ENCODE data around the gene HIRIP3.

Gene HIRIP3

DNA sequence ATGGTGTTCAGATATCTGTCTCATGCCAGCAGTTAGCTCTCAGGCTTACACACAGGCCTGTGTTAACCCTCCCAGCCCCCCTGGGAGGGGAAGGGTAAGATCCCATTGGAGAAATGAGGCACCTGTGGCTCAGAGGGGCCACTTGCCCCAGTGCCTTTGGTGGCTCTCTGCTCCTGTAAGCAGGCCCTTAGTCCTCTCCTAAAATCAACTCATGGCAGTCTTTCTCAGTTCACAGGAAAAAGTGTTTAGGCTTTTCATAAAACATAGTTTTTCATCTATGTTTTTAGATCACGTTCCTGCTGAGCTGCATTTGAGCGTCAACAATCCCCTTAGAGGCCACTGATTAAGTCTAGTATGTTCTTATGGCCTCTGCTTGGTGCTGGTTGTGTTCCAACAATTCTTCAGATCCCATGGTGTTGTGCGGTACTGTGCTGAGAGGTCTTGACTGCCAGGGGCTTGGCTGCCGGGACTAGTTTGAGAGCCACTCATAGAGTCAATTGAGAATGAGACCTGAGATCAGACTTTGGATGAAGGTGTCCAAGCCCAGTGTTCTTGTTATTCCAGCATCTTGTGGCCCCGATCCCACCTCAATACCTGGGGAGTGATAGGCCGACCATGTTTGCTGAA lies 11.2 kb downstream of the HIRIP3 start:
- peaks cover 10% of the 10 kb centered on the region; the same call in 1 of the 2 replicates for H3K36me3 ChIP-seq (replicated peaks; ENCODE audit: insufficient read depth, low read length)
- no peaks in the 10 kb centered on the region for H4K20me1 ChIP-seq (ENCODE audit: insufficient read depth, low read length)
- H3K9me3 ChIP-seq (replicated peaks; ENCODE audit: insufficient read depth, low read length) = no peaks in the 10 kb centered on the region
- H3K27ac ChIP-seq (ENCODE audit: low read length) = no peak overlapping the region
- no peaks in the 10 kb centered on the region for H3K27me3 ChIP-seq (replicated peaks; ENCODE audit: insufficient read depth, low read length)
- TF ChIP-seq EZH2phosphoT487 (IDR thresholded peaks at IDR 0.05; ENCODE audit: low read length) (no peak), EZH2 (optimal IDR thresholded peaks at IDR 0.05; ENCODE audit: low read depth, low read length) (no peak)
- TF ChIP-seq, protein P1, sequence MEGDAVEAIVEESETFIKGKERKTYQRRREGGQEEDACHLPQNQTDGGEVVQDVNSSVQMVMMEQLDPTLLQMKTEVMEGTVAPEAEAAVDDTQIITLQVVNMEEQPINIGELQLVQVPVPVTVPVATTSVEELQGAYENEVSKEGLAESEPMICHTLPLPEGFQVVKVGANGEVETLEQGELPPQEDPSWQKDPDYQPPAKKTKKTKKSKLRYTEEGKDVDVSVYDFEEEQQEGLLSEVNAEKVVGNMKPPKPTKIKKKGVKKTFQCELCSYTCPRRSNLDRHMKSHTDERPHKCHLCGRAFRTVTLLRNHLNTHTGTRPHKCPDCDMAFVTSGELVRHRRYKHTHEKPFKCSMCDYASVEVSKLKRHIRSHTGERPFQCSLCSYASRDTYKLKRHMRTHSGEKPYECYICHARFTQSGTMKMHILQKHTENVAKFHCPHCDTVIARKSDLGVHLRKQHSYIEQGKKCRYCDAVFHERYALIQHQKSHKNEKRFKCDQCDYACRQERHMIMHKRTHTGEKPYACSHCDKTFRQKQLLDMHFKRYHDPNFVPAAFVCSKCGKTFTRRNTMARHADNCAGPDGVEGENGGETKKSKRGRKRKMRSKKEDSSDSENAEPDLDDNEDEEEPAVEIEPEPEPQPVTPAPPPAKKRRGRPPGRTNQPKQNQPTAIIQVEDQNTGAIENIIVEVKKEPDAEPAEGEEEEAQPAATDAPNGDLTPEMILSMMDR (IDR thresholded peaks at IDR 0.05; ENCODE audit: low read length) = no peak
- H3K9me2 ChIP-seq (replicated peaks; ENCODE audit: insufficient read depth, low read length) = no peaks in the 10 kb centered on the region
- H3K4me1 ChIP-seq (ENCODE audit: low read length) = no peaks in the 10 kb centered on the region
- H3K79me2 ChIP-seq (ENCODE audit: low read length) = no peaks in the 10 kb centered on the region
- H3K4me2 ChIP-seq (ENCODE audit: low read depth, low read length) = no peak overlapping the region
- H3K9ac ChIP-seq (ENCODE audit: low read length) = no peak overlapping the region
- H2AFZ ChIP-seq (ENCODE audit: low read length) = no peak overlapping the region
- DNase-seq = no peak
- no peak overlapping the region for H3K4me3 ChIP-seq (ENCODE audit: low read length)
- H3F3A ChIP-seq (ENCODE audit: insufficient read depth, low read length) = peaks cover 3% of the 10 kb centered on the region; the same call in 1 of the 2 replicates

DNA sequence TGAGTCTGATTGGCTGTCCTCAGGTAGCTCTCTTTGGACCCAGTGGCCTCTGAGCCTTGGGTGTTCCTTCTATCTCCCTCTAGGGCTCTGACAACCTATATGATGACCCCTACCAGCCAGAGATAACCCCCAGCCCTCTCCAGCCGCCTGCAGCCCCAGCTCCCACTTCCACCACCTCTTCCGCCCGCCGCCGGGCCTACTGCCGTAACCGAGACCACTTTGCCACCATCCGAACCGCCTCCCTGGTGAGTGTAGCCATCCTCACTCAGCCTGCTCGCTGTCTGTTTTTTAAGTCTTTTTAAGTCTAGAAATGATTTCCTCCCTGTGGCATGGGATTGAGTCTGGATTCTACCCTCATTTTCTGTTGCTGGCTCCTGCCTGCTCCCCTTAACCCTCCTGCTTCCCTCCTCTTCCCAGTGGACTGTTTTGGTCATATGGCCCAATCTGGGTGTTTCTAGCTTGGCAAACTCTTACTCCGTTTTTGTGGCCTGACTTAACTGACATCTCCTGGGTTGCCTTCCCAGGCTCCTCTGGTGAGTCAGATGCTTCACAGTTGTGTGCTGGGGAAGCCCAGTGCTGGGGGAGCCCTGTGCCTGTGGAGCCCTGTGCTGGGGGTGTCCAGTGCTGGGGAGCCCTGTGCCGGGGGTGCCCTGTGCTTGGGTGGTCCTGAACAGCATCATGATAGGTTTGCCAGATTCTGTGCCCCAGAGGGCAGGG lies 11.8 kb downstream of the HIRIP3 start:
- Histone ChIP-seq H4K20me1 (ENCODE audit: insufficient read depth, low read length) (no peaks in the 10 kb centered on the region), H3K4me3 (ENCODE audit: low read length) (no peak overlapping the region), H3K27me3 (replicated peaks; ENCODE audit: insufficient read depth, low read length) (no peaks in the 10 kb centered on the region), H3F3A (ENCODE audit: insufficient read depth, low read length) (no peaks in the 10 kb centered on the region), H3K4me2 (ENCODE audit: low read depth, low read length) (no peak overlapping the region), H3K9ac (ENCODE audit: low read length) (no peak overlapping the region), H3K79me2 (ENCODE audit: low read length) (no peaks in the 10 kb centered on the region), H3K9me2 (replicated peaks; ENCODE audit: insufficient read depth, low read length) (no peaks in the 10 kb centered on the region), H3K9me3 (replicated peaks; ENCODE audit: insufficient read depth, low read length) (no peaks in the 10 kb centered on the region), H2AFZ (ENCODE audit: low read length) (no peak overlapping the region), H3K4me1 (ENCODE audit: low read length) (no peaks in the 10 kb centered on the region), H3K36me3 (replicated peaks; ENCODE audit: insufficient read depth, low read length) (peaks cover 10% of the 10 kb centered on the region; the same call in 1 of the 2 replicates), H3K27ac (ENCODE audit: low read length) (no peak overlapping the region)
- DNase-seq = no peak
- no peak for TF ChIP-seq EZH2 (optimal IDR thresholded peaks at IDR 0.05; ENCODE audit: low read depth, low read length)

DNA sequence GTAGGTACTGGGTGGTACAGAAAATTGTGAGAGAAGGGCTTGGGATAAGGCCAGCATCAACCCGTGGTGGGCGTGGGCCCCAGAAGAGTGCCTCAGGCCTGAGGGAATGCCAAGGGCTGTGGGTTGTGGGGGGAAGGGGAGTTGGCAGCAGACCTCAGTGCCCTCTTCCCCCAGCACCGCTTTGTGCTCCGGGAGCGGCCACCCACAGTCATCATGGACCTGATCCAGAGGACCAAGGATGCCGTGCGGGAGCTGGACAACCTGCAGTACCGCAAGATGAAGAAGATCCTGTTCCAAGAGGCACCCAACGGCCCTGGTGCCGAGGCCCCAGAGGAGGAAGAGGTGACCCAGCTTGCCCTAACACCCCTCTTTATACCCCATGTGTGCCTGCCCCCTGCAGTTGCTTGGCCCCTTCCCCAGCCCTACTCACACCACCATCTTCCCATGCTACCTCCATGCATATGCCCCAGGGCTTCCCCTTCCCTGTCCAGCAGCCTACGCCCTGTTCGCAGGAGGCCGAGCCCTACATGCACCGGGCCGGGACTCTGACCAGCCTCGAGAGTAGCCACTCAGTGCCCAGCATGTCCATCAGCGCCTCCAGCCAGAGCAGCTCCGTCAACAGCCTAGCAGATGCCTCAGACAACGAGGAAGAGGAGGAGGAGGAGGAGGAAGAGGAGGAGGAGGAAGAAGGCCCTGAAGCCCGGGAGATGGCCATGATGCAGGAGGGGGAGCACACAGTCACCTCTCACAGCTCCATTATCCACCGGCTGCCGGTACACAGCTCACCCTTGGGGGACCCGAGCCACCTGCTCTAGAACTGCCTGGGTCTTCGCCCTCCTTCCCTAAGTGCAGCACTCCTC lies 12.6 kb downstream of the HIRIP3 start:
- H3K4me2 ChIP-seq (ENCODE audit: low read depth, low read length) = no peak overlapping the region
- peaks cover 10% of the 10 kb centered on the region; the same call in 1 of the 2 replicates for H3K36me3 ChIP-seq (replicated peaks; ENCODE audit: insufficient read depth, low read length)
- TF ChIP-seq EZH2 (optimal IDR thresholded peaks at IDR 0.05; ENCODE audit: low read depth, low read length) = no peak
- TF ChIP-seq, protein P1 (IDR thresholded peaks at IDR 0.05; ENCODE audit: low read length) = no peak
- TF ChIP-seq EZH2phosphoT487 (IDR thresholded peaks at IDR 0.05; ENCODE audit: low read length) = no peak
- no peaks in the 10 kb centered on the region for H3K9me2 ChIP-seq (replicated peaks; ENCODE audit: insufficient read depth, low read length)
- no peaks in the 10 kb centered on the region for H4K20me1 ChIP-seq (ENCODE audit: insufficient read depth, low read length)
- no peak overlapping the region for H3K4me3 ChIP-seq (ENCODE audit: low read length)
- H3K79me2 ChIP-seq (ENCODE audit: low read length) = peaks cover 4% of the 10 kb centered on the region; the same call in 1 of the 2 replicates
- H2AFZ ChIP-seq (ENCODE audit: low read length) = no peak overlapping the region
- H3K9me3 ChIP-seq (replicated peaks; ENCODE audit: insufficient read depth, low read length) = no peaks in the 10 kb centered on the region
- no peaks in the 10 kb centered on the region for H3K4me1 ChIP-seq (ENCODE audit: low read length)
- no peak for DNase-seq
- H3F3A ChIP-seq (ENCODE audit: insufficient read depth, low read length) = no peaks in the 10 kb centered on the region
- no peaks in the 10 kb centered on the region for H3K27me3 ChIP-seq (replicated peaks; ENCODE audit: insufficient read depth, low read length)
- no peak overlapping the region for H3K9ac ChIP-seq (ENCODE audit: low read length)
- no peak overlapping the region for H3K27ac ChIP-seq (ENCODE audit: low read length)
